ENCODE results near the gene MAPK8IP1. TPM values are rescaled to one million over a fixed set of nuclear protein-coding genes. Genes with fewer than 3 reads are reported as not detected.
A peak's percentile ranks its signal among the peaks of the same experiment; 100 is the strongest.

Gene MAPK8IP1
- total RNA-seq, 2 donors from 2014 or later, result 9.5 to 10.4 TPM

DNA sequence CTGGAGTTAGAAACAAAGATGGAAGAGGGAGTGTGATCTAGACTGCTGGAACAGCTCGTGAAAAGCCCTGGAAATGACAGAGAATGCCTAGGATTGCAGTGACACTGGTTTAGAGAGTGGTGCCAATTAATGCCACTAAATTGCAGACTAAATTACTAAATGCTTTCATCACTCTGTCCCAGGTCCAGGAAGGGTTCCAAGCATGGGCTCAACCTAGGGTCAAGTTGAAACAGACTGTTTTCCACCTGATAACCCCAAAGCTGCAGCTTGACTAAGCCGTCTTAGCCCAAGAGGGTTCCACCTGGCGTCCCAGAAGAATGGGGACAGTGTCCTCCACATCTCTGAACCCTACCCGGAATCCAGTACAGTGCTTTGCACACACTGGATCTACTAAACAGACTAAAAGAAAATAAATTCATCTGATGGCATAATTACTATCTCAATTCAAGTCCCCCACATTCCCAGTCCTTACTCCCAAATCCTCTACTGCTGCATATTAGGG is 39.2 kb upstream of the MAPK8IP1 start:
- DNase-seq (ENCODE audit: low spot score) (no peak), ATAC-seq (ENCODE audit: insufficient number of reproducible peaks, low FRiP score, low read depth) (no peak)
- Histone ChIP-seq H3K4me3 (peak overlapping the region; percentile 96), H3K4me1 (ENCODE audit: control insufficient read depth in 1 of 2, low read depth in 2 of 2) (peaks cover 22 to 43% of the 10 kb centered on the region in 2 donors), H3K27me3 (replicated peaks; ENCODE audit: insufficient read depth) (no peaks in the 10 kb centered on the region), H3K27ac (peak overlapping the region; percentile 73 to 97), H3K9me3 (no peaks in the 10 kb centered on the region), H3K36me3 (no peaks in the 10 kb centered on the region)
- TF ChIP-seq, protein P1, sequence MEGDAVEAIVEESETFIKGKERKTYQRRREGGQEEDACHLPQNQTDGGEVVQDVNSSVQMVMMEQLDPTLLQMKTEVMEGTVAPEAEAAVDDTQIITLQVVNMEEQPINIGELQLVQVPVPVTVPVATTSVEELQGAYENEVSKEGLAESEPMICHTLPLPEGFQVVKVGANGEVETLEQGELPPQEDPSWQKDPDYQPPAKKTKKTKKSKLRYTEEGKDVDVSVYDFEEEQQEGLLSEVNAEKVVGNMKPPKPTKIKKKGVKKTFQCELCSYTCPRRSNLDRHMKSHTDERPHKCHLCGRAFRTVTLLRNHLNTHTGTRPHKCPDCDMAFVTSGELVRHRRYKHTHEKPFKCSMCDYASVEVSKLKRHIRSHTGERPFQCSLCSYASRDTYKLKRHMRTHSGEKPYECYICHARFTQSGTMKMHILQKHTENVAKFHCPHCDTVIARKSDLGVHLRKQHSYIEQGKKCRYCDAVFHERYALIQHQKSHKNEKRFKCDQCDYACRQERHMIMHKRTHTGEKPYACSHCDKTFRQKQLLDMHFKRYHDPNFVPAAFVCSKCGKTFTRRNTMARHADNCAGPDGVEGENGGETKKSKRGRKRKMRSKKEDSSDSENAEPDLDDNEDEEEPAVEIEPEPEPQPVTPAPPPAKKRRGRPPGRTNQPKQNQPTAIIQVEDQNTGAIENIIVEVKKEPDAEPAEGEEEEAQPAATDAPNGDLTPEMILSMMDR (IDR thresholded peaks at IDR 0.05), result no peak

DNA sequence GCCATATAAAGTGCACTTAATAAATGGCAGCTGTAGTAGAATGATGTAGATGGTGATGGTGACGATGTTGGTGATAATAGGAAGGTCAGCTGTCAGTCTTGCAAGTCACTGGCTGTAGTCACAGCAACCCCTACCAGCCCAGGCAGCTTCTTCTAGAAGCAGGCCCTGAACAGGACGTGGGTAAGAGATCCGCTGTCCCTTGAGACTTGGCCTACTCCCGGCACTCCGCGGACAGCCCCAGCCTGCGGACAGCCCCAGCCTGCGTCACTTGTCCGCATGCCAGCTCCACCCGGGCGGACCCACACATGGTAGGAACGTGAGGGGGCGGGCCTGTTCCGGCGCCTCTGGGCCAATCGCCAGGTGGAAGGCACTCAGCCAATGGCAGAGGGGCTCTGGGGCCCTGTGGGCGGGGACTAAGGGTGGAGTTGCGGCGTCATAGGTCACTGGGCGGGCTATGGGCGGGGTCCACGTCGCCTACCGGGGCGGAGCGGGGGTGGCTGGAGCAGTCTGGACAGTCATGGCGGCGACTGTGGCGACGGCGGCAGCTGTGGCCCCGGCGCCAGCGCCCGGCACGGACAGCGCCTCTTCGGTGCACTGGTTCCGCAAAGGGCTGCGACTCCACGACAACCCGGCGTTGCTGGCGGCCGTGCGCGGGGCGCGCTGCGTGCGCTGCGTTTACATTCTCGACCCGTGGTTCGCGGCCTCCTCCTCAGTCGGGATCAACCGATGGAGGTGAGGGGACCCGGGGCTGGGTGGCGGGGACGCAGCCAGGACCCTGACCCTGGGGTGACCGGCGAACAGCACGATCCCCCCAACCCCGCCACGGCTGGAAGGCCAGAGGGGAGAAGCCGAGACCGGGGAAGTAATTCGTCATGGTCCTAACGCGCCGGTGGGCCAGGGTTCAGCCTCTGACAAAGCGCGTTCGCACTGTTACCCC is 38.2 kb upstream of the MAPK8IP1 start, which contains the start of gene CRY2:
Gene CRY2, plus strand, starts transcription at position 502 of the 937 bp plus-strand sequence. Its CDS starts 16 bp downstream, at position 518.
- peak within 1 kb of the TSS; percentile 97 for H3K27ac ChIP-seq
- H3K27me3 ChIP-seq (replicated peaks; ENCODE audit: insufficient read depth), result no peaks in the 10 kb centered on the region
- no peaks in the 10 kb centered on the region for H3K9me3 ChIP-seq
- TF ChIP-seq, protein P1 (IDR thresholded peaks at IDR 0.05), result no peak
- ATAC-seq (ENCODE audit: insufficient number of reproducible peaks, low FRiP score, low read depth) (peak; percentile 90), DNase-seq (ENCODE audit: low spot score) (peak; percentile 96)
- peak within 1 kb of the TSS; percentile 96 for H3K4me3 ChIP-seq
- peaks cover 30 to 53% of the 10 kb centered on the region in 2 donors for H3K4me1 ChIP-seq (ENCODE audit: control insufficient read depth in 1 of 2, low read depth in 2 of 2)
- no peaks in the 10 kb centered on the region for H3K36me3 ChIP-seq

DNA sequence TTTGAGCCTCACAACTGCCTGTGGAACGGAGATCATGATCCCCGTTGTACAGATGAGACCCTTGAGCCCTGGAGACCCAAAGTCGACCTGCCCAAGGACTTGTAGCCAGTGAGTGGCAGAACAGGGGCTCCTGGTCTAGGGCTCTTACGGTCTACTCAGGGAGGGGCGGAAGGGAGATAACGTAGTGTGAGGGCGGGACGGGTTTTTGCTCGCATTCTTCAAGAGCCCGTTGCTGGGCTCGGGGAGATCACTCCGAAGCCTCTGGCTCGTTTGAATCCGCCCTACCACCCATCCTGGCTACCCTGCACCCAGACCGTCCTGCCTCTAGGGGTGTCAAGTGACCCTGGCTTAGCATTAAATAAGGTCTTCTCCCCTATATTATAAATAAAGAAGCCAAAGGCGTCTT is 37.5 kb upstream of the MAPK8IP1 start:
- Histone ChIP-seq H3K27me3 (replicated peaks; ENCODE audit: insufficient read depth) (no peaks in the 10 kb centered on the region), H3K27ac (peak overlapping the region; percentile 97), H3K36me3 (no peaks in the 10 kb centered on the region), H3K4me1 (ENCODE audit: control insufficient read depth in 1 of 2, low read depth in 2 of 2) (peaks cover 35 to 60% of the 10 kb centered on the region in 2 donors), H3K9me3 (no peaks in the 10 kb centered on the region), H3K4me3 (peak overlapping the region; percentile 96)
- ATAC-seq (ENCODE audit: insufficient number of reproducible peaks, low FRiP score, low read depth) (peak; percentile 2), DNase-seq (ENCODE audit: low spot score) (no peak)
- TF ChIP-seq, protein P1 (IDR thresholded peaks at IDR 0.05), result no peak

GRCh38 chr11:45848654-45849081 is 36.8 kb upstream of the MAPK8IP1 start:
- Histone ChIP-seq H3K4me1 (ENCODE audit: control insufficient read depth in 1 of 2, low read depth in 2 of 2) (peaks cover 35 to 63% of the 10 kb centered on the region in 2 donors), H3K9me3 (no peaks in the 10 kb centered on the region), H3K27me3 (replicated peaks; ENCODE audit: insufficient read depth) (no peaks in the 10 kb centered on the region), H3K4me3 (peak overlapping the region; percentile 96), H3K27ac (peak overlapping the region in 1 of 2 donors; percentile 97), H3K36me3 (no peaks in the 10 kb centered on the region)
- TF ChIP-seq, protein P1 (IDR thresholded peaks at IDR 0.05), result no peak
- no peak for ATAC-seq (ENCODE audit: insufficient number of reproducible peaks, low FRiP score, low read depth)
- DNase-seq (ENCODE audit: low spot score), result no peak

- no peaks in the 10 kb centered on the region for H3K36me3 ChIP-seq
- H3K4me1 ChIP-seq (ENCODE audit: control insufficient read depth in 1 of 2, low read depth in 2 of 2), result peaks cover 43 to 79% of the 10 kb centered on the region in 2 donors
- H3K27ac ChIP-seq, result no peak overlapping the region
- no peaks in the 10 kb centered on the region for H3K9me3 ChIP-seq
- no peaks in the 10 kb centered on the region for H3K27me3 ChIP-seq (replicated peaks; ENCODE audit: insufficient read depth)
- ATAC-seq (ENCODE audit: insufficient number of reproducible peaks, low FRiP score, low read depth) (no peak), DNase-seq (ENCODE audit: low spot score) (no peak)
- TF ChIP-seq, protein P1 (IDR thresholded peaks at IDR 0.05), result no peak
- H3K4me3 ChIP-seq, result no peak overlapping the region
Observed at GRCh38 chr11:45850446-45850845, 35.0 kb upstream of the MAPK8IP1 start.
